BLaER1 treated with 17β-estradiol and CSF1 and Interleukin-3, amounts not matched to agents 10 nM and 100 nM (cell line): ENCODE measurements around the gene MAN1A1.

ENCODE experiments used
- H3K27ac ChIP-seq, 11 experiments: shearing (Covaris generic); formaldehyde crosslinking; 2 replicates each; pipeline ENCODE4 v1.8.1; 2022
- H3K27me3 ChIP-seq, 11 experiments: shearing (Covaris generic); formaldehyde crosslinking; 2 replicates each; pipeline ENCODE4 v1.8.1; 2022
- H3K36me3 ChIP-seq, 11 experiments: shearing (Covaris generic); formaldehyde crosslinking; 2 replicates each; pipeline ENCODE4 v1.8.1; 2022
- H3K4me1 ChIP-seq, 10 experiments: shearing (Covaris generic); formaldehyde crosslinking; 2 replicates each; pipeline ENCODE4 v1.8.1; 2022
- H3K4me2 ChIP-seq, 11 experiments: shearing (Covaris generic); formaldehyde crosslinking; 2 replicates each; pipeline ENCODE4 v1.8.1; 2022
- H3K4me3 ChIP-seq, 10 experiments: shearing (Covaris generic); formaldehyde crosslinking; 2 replicates each; pipeline ENCODE4 v1.8.1; 2022
- H3K9ac ChIP-seq, 11 experiments: shearing (Covaris generic); formaldehyde crosslinking; 2 replicates each; pipeline ENCODE4 v1.8.1; 2022
- H3K9me3 ChIP-seq, 11 experiments: shearing (Covaris generic); formaldehyde crosslinking; replicated peaks in 1 of 11; 2 replicates each; pipeline ENCODE4 v1.8.1; 2022
- H4K20me1 ChIP-seq, 11 experiments: shearing (Covaris generic); formaldehyde crosslinking; 2 replicates each; pipeline ENCODE4 v1.8.1; 2022
- Cebpa-rat ChIP-seq, 11 experiments: shearing (Covaris generic); IDR thresholded peaks; 2 replicates each; pipeline ENCODE4 v1.8.1; 2022

MAN1A1 gene

GRCh38 chr6:119207327-119207726 is 142.2 kb downstream of the MAN1A1 start:
- no peaks in the 10 kb centered on the region for H3K9me3 ChIP-seq
- H3K27ac ChIP-seq = no peak overlapping the region
- H4K20me1 ChIP-seq = no peaks in the 10 kb centered on the region
- H3K36me3 ChIP-seq = peaks cover 0 to 20% (median 0%) of the 10 kb centered on the region in 11 experiments; a peak in 4 of 22 replicates
- no peak overlapping the region for H3K4me3 ChIP-seq
- no peak overlapping the region for H3K9ac ChIP-seq
- no peak for TF ChIP-seq Cebpa-rat (IDR thresholded peaks at IDR 0.05)
- peaks cover 8 to 22% (median 17%) of the 10 kb centered on the region in 10 experiments; a peak in 17 of 20 replicates for H3K4me1 ChIP-seq
- H3K4me2 ChIP-seq = peak overlapping the region in 7 of 11 experiments; percentile 3 to 29 (median 18); a peak in 9 of 22 replicates
- H3K27me3 ChIP-seq = no peaks in the 10 kb centered on the region

- H3K4me1 ChIP-seq = peaks cover 8 to 22% (median 17%) of the 10 kb centered on the region in 10 experiments; a peak in 17 of 20 replicates
- no peak overlapping the region for H3K9ac ChIP-seq
- H3K36me3 ChIP-seq = peaks cover 0 to 20% (median 0%) of the 10 kb centered on the region in 11 experiments; a peak in 5 of 22 replicates
- no peak overlapping the region for H3K27ac ChIP-seq
- H3K4me2 ChIP-seq = peak overlapping the region in 5 of 11 experiments; percentile 16 to 55 (median 26); a peak in 4 of 22 replicates
- H3K9me3 ChIP-seq = no peaks in the 10 kb centered on the region
- no peaks in the 10 kb centered on the region for H3K27me3 ChIP-seq
- no peak overlapping the region for H3K4me3 ChIP-seq
- TF ChIP-seq Cebpa-rat (IDR thresholded peaks at IDR 0.05) = no peak
- H4K20me1 ChIP-seq = no peaks in the 10 kb centered on the region
Measured at GRCh38 chr6:119205911-119206618, 143.5 kb downstream of the MAN1A1 start.

GRCh38 chr6:119204719-119205118 is 144.8 kb downstream of the MAN1A1 start:
- TF ChIP-seq Cebpa-rat (IDR thresholded peaks at IDR 0.05) = no peak
- H3K4me2 ChIP-seq = no peak overlapping the region
- no peaks in the 10 kb centered on the region for H3K27me3 ChIP-seq
- peaks cover 3 to 18% (median 14%) of the 10 kb centered on the region in 10 experiments; a peak in 17 of 20 replicates for H3K4me1 ChIP-seq
- H4K20me1 ChIP-seq = no peaks in the 10 kb centered on the region
- no peak overlapping the region for H3K27ac ChIP-seq
- H3K9ac ChIP-seq = no peak overlapping the region
- no peak overlapping the region for H3K4me3 ChIP-seq
- H3K36me3 ChIP-seq = peaks cover 0 to 22% (median 0%) of the 10 kb centered on the region in 11 experiments; a peak in 6 of 22 replicates
- no peaks in the 10 kb centered on the region for H3K9me3 ChIP-seq

GRCh38 chr6:119201480-119201879 is 148.1 kb downstream of the MAN1A1 start:
- Histone ChIP-seq H4K20me1 (no peaks in the 10 kb centered on the region), H3K9me3 (no peaks in the 10 kb centered on the region), H3K27ac (no peak overlapping the region), H3K4me2 (no peak overlapping the region), H3K4me1 (peaks cover 0 to 10% (median 7%) of the 10 kb centered on the region in 10 experiments; a peak in 17 of 20 replicates), H3K27me3 (no peaks in the 10 kb centered on the region), H3K4me3 (no peak overlapping the region), H3K9ac (no peak overlapping the region), H3K36me3 (peaks cover 0 to 31% (median 0%) of the 10 kb centered on the region in 11 experiments; a peak in 6 of 22 replicates)
- TF ChIP-seq Cebpa-rat (IDR thresholded peaks at IDR 0.05) = no peak

GRCh38 chr6:119200512-119201175 is 148.9 kb downstream of the MAN1A1 start:
- Histone ChIP-seq H3K27ac (no peak overlapping the region), H4K20me1 (no peaks in the 10 kb centered on the region), H3K4me2 (no peak overlapping the region), H3K4me1 (peaks cover 0 to 14% (median 2%) of the 10 kb centered on the region in 10 experiments; a peak in 9 of 20 replicates), H3K9me3 (no peaks in the 10 kb centered on the region), H3K4me3 (no peak overlapping the region), H3K9ac (no peak overlapping the region), H3K27me3 (no peaks in the 10 kb centered on the region), H3K36me3 (peaks cover 0 to 35% (median 0%) of the 10 kb centered on the region in 11 experiments; a peak in 6 of 22 replicates)
- TF ChIP-seq Cebpa-rat (IDR thresholded peaks at IDR 0.05) = no peak

GRCh38 chr6:119197271-119197670 is 152.3 kb downstream of the MAN1A1 start:
- no peak for TF ChIP-seq Cebpa-rat (IDR thresholded peaks at IDR 0.05)
- H3K9ac ChIP-seq = no peak overlapping the region
- H3K9me3 ChIP-seq = no peaks in the 10 kb centered on the region
- peaks cover 0 to 23% (median 0%) of the 10 kb centered on the region in 11 experiments; a peak in 4 of 22 replicates for H3K36me3 ChIP-seq
- peaks cover 0 to 14% (median 2%) of the 10 kb centered on the region in 10 experiments; a peak in 8 of 20 replicates for H3K4me1 ChIP-seq
- no peaks in the 10 kb centered on the region for H3K27me3 ChIP-seq
- H4K20me1 ChIP-seq = no peaks in the 10 kb centered on the region
- no peak overlapping the region for H3K4me3 ChIP-seq
- peak overlapping the region in 5 of 11 experiments; percentile 18 to 46 (median 24); a peak in 8 of 22 replicates for H3K4me2 ChIP-seq
- H3K27ac ChIP-seq = no peak overlapping the region

- no peaks in the 10 kb centered on the region for H3K27me3 ChIP-seq
- H3K27ac ChIP-seq = no peak overlapping the region
- H3K36me3 ChIP-seq = peaks cover 0 to 29% (median 0%) of the 10 kb centered on the region in 11 experiments; a peak in 4 of 22 replicates
- no peak overlapping the region for H3K9ac ChIP-seq
- H3K9me3 ChIP-seq = no peaks in the 10 kb centered on the region
- H3K4me2 ChIP-seq = peak overlapping the region in 6 of 11 experiments; percentile 6 to 46 (median 24); a peak in 8 of 22 replicates
- no peaks in the 10 kb centered on the region for H4K20me1 ChIP-seq
- TF ChIP-seq Cebpa-rat (IDR thresholded peaks at IDR 0.05) = no peak
- H3K4me1 ChIP-seq = peaks cover 0 to 14% (median 2%) of the 10 kb centered on the region in 10 experiments; a peak in 8 of 20 replicates
- H3K4me3 ChIP-seq = no peak overlapping the region
Measured at GRCh38 chr6:119196715-119197114, 152.8 kb downstream of the MAN1A1 start.

- H3K4me1 ChIP-seq = peaks cover 0 to 14% (median 2%) of the 10 kb centered on the region in 10 experiments; a peak in 8 of 20 replicates
- peak overlapping the region in 1 of 11 experiments; percentile 38; a peak in 1 of 22 replicates for H3K4me2 ChIP-seq
- peaks cover 0 to 29% (median 0%) of the 10 kb centered on the region in 11 experiments; a peak in 4 of 22 replicates for H3K36me3 ChIP-seq
- H3K27ac ChIP-seq = no peak overlapping the region
- TF ChIP-seq Cebpa-rat (IDR thresholded peaks at IDR 0.05) = no peak
- H4K20me1 ChIP-seq = no peaks in the 10 kb centered on the region
- no peaks in the 10 kb centered on the region for H3K27me3 ChIP-seq
- H3K9me3 ChIP-seq = no peaks in the 10 kb centered on the region
- no peak overlapping the region for H3K4me3 ChIP-seq
- H3K9ac ChIP-seq = no peak overlapping the region
Measured at GRCh38 chr6:119195848-119196247, 153.7 kb downstream of the MAN1A1 start.

GRCh38 chr6:119195204-119195603 is 154.4 kb downstream of the MAN1A1 start:
- H3K27ac ChIP-seq = no peak overlapping the region
- H4K20me1 ChIP-seq = no peaks in the 10 kb centered on the region
- H3K9ac ChIP-seq = no peak overlapping the region
- H3K4me2 ChIP-seq = no peak overlapping the region
- H3K36me3 ChIP-seq = peaks cover 0 to 29% (median 0%) of the 10 kb centered on the region in 11 experiments; a peak in 4 of 22 replicates
- TF ChIP-seq Cebpa-rat (IDR thresholded peaks at IDR 0.05) = no peak
- no peaks in the 10 kb centered on the region for H3K27me3 ChIP-seq
- H3K4me3 ChIP-seq = no peak overlapping the region
- no peaks in the 10 kb centered on the region for H3K9me3 ChIP-seq
- peaks cover 0 to 14% (median 2%) of the 10 kb centered on the region in 10 experiments; a peak in 8 of 20 replicates for H3K4me1 ChIP-seq
